Measurements from ENCODE around the gene CACFD1.

The CACFD1 gene

GRCh38 chr9:133437753-133438531 is 21.8 kb upstream of the CACFD1 start:
- in situ Hi-C loops (cut with MboI; ENCODE audit: low pct_unique_long_range_greater_than_20kb, low sequenced_read_pairs, unreplicated experiment), result no loop called here
- peak; percentile 78 for DNase-seq (ENCODE audit: low spot score)
- TF ChIP-seq CTCF (IDR thresholded peaks at IDR 0.05; ENCODE audit: extremely low read depth, insufficient read depth, missing control alignments), result peak; percentile 66

- in situ Hi-C loops (cut with MboI; ENCODE audit: low pct_unique_long_range_greater_than_20kb, low sequenced_read_pairs, unreplicated experiment), result no loop called here
- no peak for TF ChIP-seq CTCF (IDR thresholded peaks at IDR 0.05; ENCODE audit: extremely low read depth, insufficient read depth, missing control alignments)
- DNase-seq (ENCODE audit: low spot score), result no peak
Observed at GRCh38 chr9:133439337-133439736, 20.4 kb upstream of the CACFD1 start.

GRCh38 chr9:133440874-133441273 is 18.9 kb upstream of the CACFD1 start:
- in situ Hi-C loops (cut with MboI; ENCODE audit: low pct_unique_long_range_greater_than_20kb, low sequenced_read_pairs, unreplicated experiment), result no loop called here
- TF ChIP-seq CTCF (IDR thresholded peaks at IDR 0.05; ENCODE audit: extremely low read depth, insufficient read depth, missing control alignments), result no peak
- DNase-seq (ENCODE audit: low spot score), result peak; percentile 93

- no peak for TF ChIP-seq CTCF (IDR thresholded peaks at IDR 0.05; ENCODE audit: extremely low read depth, insufficient read depth, missing control alignments)
- DNase-seq (ENCODE audit: low spot score), result no peak
- in situ Hi-C loops (cut with MboI; ENCODE audit: low pct_unique_long_range_greater_than_20kb, low sequenced_read_pairs, unreplicated experiment), result no loop called here
Observed at GRCh38 chr9:133441571-133441970, 18.2 kb upstream of the CACFD1 start.

GRCh38 chr9:133443248-133443647 is 16.5 kb upstream of the CACFD1 start:
- TF ChIP-seq CTCF (IDR thresholded peaks at IDR 0.05; ENCODE audit: extremely low read depth, insufficient read depth, missing control alignments), result no peak
- no peak for DNase-seq (ENCODE audit: low spot score)
- in situ Hi-C loops (cut with MboI; ENCODE audit: low pct_unique_long_range_greater_than_20kb, low sequenced_read_pairs, unreplicated experiment), result no loop called here

GRCh38 chr9:133443982-133444381 is 15.8 kb upstream of the CACFD1 start:
- no peak for DNase-seq (ENCODE audit: low spot score)
- in situ Hi-C loops (cut with MboI; ENCODE audit: low pct_unique_long_range_greater_than_20kb, low sequenced_read_pairs, unreplicated experiment), result no loop called here
- no peak for TF ChIP-seq CTCF (IDR thresholded peaks at IDR 0.05; ENCODE audit: extremely low read depth, insufficient read depth, missing control alignments)
